SU-DHL-6 (cell line): Measurements from ENCODE around the gene ACO2.

ENCODE experiments used
- H2AFZ ChIP-seq: fragments of 200-600 bp; sonication (generic); 2 replicates; pipeline ENCODE4 v1.6.1; 2014; ENCODE audit warnings: low read depth, mild to moderate bottlenecking, moderate library complexity, mixed read lengths, antibody characterized with exemption, low read length; ENCODE audit not compliant: severe bottlenecking
- H3F3A ChIP-seq: fragments of 200-600 bp; shearing (Covaris generic); 2 replicates; pipeline ENCODE4 v1.6.0; 2016; ENCODE audit warnings: antibody characterized with exemption, mild to moderate bottlenecking; ENCODE audit not compliant: insufficient read depth
- H3K27ac ChIP-seq: fragments of 200-600 bp; sonication (generic); 2 replicates; pipeline ENCODE4 v1.5.1; 2016; ENCODE audit warnings: low read depth, mild to moderate bottlenecking, low read length, moderate library complexity, mixed read lengths
- H3K27me3 ChIP-seq: fragments of 200-600 bp; sonication (generic), shearing (Covaris generic); 2 replicates; pipeline ENCODE4 v1.6.0; 2014; ENCODE audit warnings: mild to moderate bottlenecking, low read length
- H3K36me3 ChIP-seq: fragments of 200-600 bp; sonication (generic); 2 replicates; pipeline ENCODE4 v1.6.1; 2014; ENCODE audit warnings: mild to moderate bottlenecking, low read length, mixed read lengths
- H3K4me2 ChIP-seq: fragments of 300-600, 200-600 bp; shearing (Covaris generic), sonication (generic); 2 replicates; pipeline ENCODE4 v1.6.0; 2014; ENCODE audit warnings: low read length, low read depth, mild to moderate bottlenecking; ENCODE audit not compliant: poor library complexity, severe bottlenecking
- H3K4me3 ChIP-seq: fragments of 200-600 bp; sonication (generic); 2 replicates; pipeline ENCODE4 v1.5.1; 2014; ENCODE audit warnings: antibody characterized with exemption, low read length, mild to moderate bottlenecking, mixed read lengths; ENCODE audit not compliant: insufficient read depth, poor library complexity, severe bottlenecking
- H3K79me2 ChIP-seq: fragments of 200-600 bp; sonication (generic); 2 replicates; pipeline ENCODE4 v1.6.1; 2014; ENCODE audit warnings: mild to moderate bottlenecking, low read length, moderate library complexity; ENCODE audit not compliant: insufficient read depth
- H3K9ac ChIP-seq: fragments of 200-600 bp; sonication (generic); 2 replicates; pipeline ENCODE4 v1.7.0; 2014; ENCODE audit warnings: mild to moderate bottlenecking, low read length
- H3K9me2 ChIP-seq: fragments of 200-600 bp; sonication (generic); replicated peaks from 2 replicates; pipeline ENCODE4 v1.6.1; 2014; ENCODE audit warnings: low read length; ENCODE audit not compliant: insufficient read depth
- H3K9me3 ChIP-seq: fragments of 200-600 bp; sonication (generic); 2 replicates; pipeline ENCODE4 v1.6.1; 2014; ENCODE audit warnings: low read length, mixed read lengths; ENCODE audit not compliant: insufficient read depth
- H4K20me1 ChIP-seq: fragments of 200-600 bp; sonication (generic); 2 replicates; pipeline ENCODE4 v1.6.1; 2014; ENCODE audit warnings: low read depth, mild to moderate bottlenecking, antibody characterized with exemption, low read length, moderate library complexity, mixed read lengths
- CTCF ChIP-seq: fragments of 200-600 bp; sonication (generic); IDR thresholded peaks from one replicate; pipeline ENCODE4 v1.5.1; 2017; ENCODE audit warnings: antibody characterized with exemption, mild to moderate bottlenecking, low read length, moderate library complexity; ENCODE audit not compliant: insufficient read depth, poor library complexity, severe bottlenecking
- EZH2phosphoT487 ChIP-seq: fragments of 200-600 bp; sonication (generic), shearing (Covaris generic); conservative IDR thresholded peaks from 2 replicates; pipeline ENCODE4 v1.6.1; 2018; ENCODE audit warnings: mild to moderate bottlenecking, antibody characterized with exemption, low read length, moderate library complexity, mixed read lengths

ACO2 gene

DNA sequence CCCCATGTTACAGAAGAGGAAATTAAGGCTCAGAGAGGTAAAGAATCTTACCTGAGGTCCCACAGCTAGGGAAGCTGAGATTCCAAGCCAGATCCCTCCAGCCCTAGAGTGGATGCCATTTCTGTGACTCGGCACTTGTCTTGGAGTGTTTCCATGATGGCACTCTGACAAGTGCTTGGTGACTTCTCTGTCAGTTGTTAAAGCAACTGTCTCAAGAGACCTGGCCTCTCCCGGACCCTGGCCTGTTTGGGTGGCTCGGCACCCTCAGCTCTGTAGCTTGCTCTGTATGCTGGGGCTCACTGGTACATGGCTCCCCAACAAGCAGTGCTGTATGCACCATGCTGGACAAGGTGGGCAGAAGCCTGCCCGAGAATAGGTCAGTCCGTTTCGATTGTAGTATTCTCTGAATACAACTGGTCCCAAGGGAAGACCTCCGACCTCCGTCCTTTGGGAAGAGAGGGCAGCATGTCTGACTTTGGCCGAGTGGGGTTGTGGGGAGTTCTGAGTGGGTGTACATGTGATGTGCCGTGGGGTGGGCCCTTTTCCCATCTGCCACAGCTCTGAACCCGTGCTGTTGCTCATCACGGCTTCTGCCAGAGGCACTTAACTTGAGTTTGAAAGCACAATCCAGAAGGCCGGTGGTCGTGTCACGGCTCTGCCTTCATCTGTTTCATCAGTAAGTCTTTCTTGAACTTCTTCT, 12.4 kb downstream of the ACO2 start:
- H3K27ac ChIP-seq, result no peak overlapping the region

GRCh38 chr22:41481925-41482318, 13.0 kb downstream of the ACO2 start:
- H3K4me3 ChIP-seq, result no peak overlapping the region
- H3F3A ChIP-seq, result peaks cover 2% of the 10 kb centered on the region; the same call in 1 of the 2 replicates
- H3K9me2 ChIP-seq, result no peaks in the 10 kb centered on the region
- 0 out of 2 replicates have a peak overlapping the region, but pooled peaks have one; percentile 2 for H3K9ac ChIP-seq
- H2AFZ ChIP-seq, result no peak overlapping the region
- no peaks in the 10 kb centered on the region for H3K27me3 ChIP-seq
- no peak overlapping the region for H3K27ac ChIP-seq
- no peak overlapping the region for H3K4me2 ChIP-seq
- no peak for TF ChIP-seq EZH2phosphoT487
- no peak for TF ChIP-seq CTCF
- H3K79me2 ChIP-seq, result peaks cover 87% of the 10 kb centered on the region
- no peaks in the 10 kb centered on the region for H4K20me1 ChIP-seq
- no peaks in the 10 kb centered on the region for H3K36me3 ChIP-seq
- no peaks in the 10 kb centered on the region for H3K9me3 ChIP-seq

More for the DNA sequence above, 12.4 kb downstream of the ACO2 start:
- H3K4me3 ChIP-seq, result no peak overlapping the region
- no peak for TF ChIP-seq EZH2phosphoT487
- TF ChIP-seq CTCF, result no peak
- H3K79me2 ChIP-seq, result peaks cover 83% of the 10 kb centered on the region
- no peaks in the 10 kb centered on the region for H4K20me1 ChIP-seq
- no peaks in the 10 kb centered on the region for H3K9me3 ChIP-seq
- no peaks in the 10 kb centered on the region for H3K27me3 ChIP-seq
- H3K9me2 ChIP-seq, result no peaks in the 10 kb centered on the region
- no peak overlapping the region for H2AFZ ChIP-seq
- peaks cover 2% of the 10 kb centered on the region; the same call in 1 of the 2 replicates for H3F3A ChIP-seq
- no peaks in the 10 kb centered on the region for H3K36me3 ChIP-seq
- no peak overlapping the region for H3K9ac ChIP-seq
- no peak overlapping the region for H3K4me2 ChIP-seq

GRCh38 chr22:41482319-41482935, 13.5 kb downstream of the ACO2 start:
- no peak overlapping the region for H3K4me3 ChIP-seq
- peaks cover 89% of the 10 kb centered on the region for H3K79me2 ChIP-seq
- peaks cover 2% of the 10 kb centered on the region; the same call in 1 of the 2 replicates for H3F3A ChIP-seq
- TF ChIP-seq CTCF (no peak), EZH2phosphoT487 (no peak)
- no peak overlapping the region for H2AFZ ChIP-seq
- no peaks in the 10 kb centered on the region for H3K27me3 ChIP-seq
- H3K27ac ChIP-seq, result no peak overlapping the region
- no peaks in the 10 kb centered on the region for H4K20me1 ChIP-seq
- no peak overlapping the region for H3K4me2 ChIP-seq
- no peaks in the 10 kb centered on the region for H3K36me3 ChIP-seq
- H3K9ac ChIP-seq, result 0 out of 2 replicates have a peak overlapping the region, but pooled peaks have one; percentile 2
- H3K9me2 ChIP-seq, result no peaks in the 10 kb centered on the region
- no peaks in the 10 kb centered on the region for H3K9me3 ChIP-seq
